SK-N-MC (cell line): ENCODE results near the gene RUSF1.

Experiments used
- EZH2 ChIP-seq: fragments of 200-600 bp; sonication (generic); IDR thresholded peaks from one replicate; pipeline ENCODE4 v1.6.1; 2017; ENCODE audit warnings: antibody characterized with exemption
- POLR2AphosphoS5 ChIP-seq: IDR thresholded peaks from 2 replicates; pipeline ENCODE4 v1.6.1; 2012; ENCODE audit warnings: mild to moderate bottlenecking, low read depth, low read length, borderline replicate concordance

DNA sequence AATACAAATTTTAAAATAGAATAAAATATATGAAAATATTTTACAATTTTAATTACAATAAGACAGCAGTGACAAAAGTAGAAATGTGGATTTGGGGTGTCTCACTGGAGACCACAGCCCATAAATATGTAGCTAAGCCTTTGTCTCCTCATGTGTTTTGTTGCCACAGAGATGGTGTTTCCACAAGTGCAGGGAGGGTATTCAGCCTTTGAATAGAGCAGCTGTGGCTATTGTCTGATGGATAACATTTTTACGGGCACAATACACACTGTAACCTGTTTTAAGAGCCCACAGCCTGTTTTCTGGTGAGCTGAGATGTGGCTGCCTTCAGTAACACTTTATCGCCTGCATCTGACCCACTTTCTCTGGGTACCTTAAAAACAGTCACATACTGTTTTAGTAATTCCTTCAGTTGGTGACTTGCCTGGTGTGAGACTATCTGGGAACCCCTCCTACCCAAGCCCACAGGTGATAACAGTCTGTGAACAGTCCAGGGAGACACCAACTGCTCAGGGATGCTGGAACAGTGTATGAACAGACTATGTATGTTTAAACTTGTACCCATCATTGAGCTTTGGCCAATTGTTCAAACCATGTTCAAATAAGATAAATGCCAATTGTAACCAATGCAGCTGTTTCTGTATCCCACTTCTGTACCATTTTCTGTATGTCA lies 11.7 kb upstream of the RUSF1 start:
- no peak for TF ChIP-seq POLR2AphosphoS5
- no peak for TF ChIP-seq EZH2
